Measurements from ENCODE around the gene ANKLE2. TPM values are rescaled to one million over a fixed set of nuclear protein-coding genes. Genes with fewer than 3 reads are reported as not detected.

The ANKLE2 gene
- total and polyA plus RNA-seq, 2 of the 8 experiments (the other 6 are each of a cell fraction or from before 2014, with no cell fraction given) = 41.0 to 64.9 TPM

DNA sequence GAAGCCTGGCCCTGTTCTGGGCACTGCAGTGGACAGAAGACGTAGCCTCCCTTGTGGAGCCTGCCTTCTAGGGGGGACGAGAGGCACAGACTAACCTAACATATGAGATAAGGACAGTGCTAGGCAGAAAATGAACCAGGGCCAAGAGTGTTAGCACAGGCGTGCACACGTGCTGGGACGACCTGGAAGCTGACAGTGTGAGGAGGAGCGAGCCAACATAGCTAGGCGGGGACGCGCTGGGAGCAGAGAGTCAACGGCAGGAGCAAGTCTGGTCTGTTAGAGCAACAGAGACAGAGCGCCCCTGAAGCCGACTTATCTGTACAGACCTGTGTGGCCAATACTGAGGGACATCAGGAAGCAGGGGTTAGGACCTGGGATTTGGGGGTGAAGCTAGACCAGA lies 66.2 kb downstream of the ANKLE2 start:
- no peak for TF ChIP-seq CHD1 (IDR thresholded peaks at IDR 0.05; ENCODE audit: low read depth, low read length)
- TF ChIP-seq FOSL1 (IDR thresholded peaks at IDR 0.05; ENCODE audit: insufficient read depth, low read depth, low read length) = no peak
- no peak for TF ChIP-seq SRF (IDR thresholded peaks at IDR 0.05; ENCODE audit: low read depth, low read length)
- no peak for TF ChIP-seq MAFK (IDR thresholded peaks at IDR 0.05; ENCODE audit: low read depth, low read length)
- TF ChIP-seq CEBPB (IDR thresholded peaks at IDR 0.05; ENCODE audit: low read depth, low read length) = no peak
- no peak for TF ChIP-seq KDM5A (IDR thresholded peaks at IDR 0.05; ENCODE audit: low read length)
- no peak for TF ChIP-seq POLR2A (IDR thresholded peaks at IDR 0.05; ENCODE audit: control extremely low read depth in 1 of 2, low read depth in 2 of 2, low read length in 2 of 2)
- TF ChIP-seq SUZ12 (IDR thresholded peaks at IDR 0.05; ENCODE audit: low read length) = no peak
- TF ChIP-seq NRF1 (IDR thresholded peaks at IDR 0.05; ENCODE audit: low read depth, low read length) = no peak
- TF ChIP-seq JUN (IDR thresholded peaks at IDR 0.05; ENCODE audit: low read depth, low read length) = no peak
- TF ChIP-seq, protein P1, sequence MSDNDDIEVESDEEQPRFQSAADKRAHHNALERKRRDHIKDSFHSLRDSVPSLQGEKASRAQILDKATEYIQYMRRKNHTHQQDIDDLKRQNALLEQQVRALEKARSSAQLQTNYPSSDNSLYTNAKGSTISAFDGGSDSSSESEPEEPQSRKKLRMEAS (IDR thresholded peaks at IDR 0.05) = no peak
- Histone ChIP-seq H2BK12ac (ENCODE audit: low read depth, low read length) (no peak overlapping the region), H3K4me3 (ENCODE audit: extremely low read depth in 1 of 4, insufficient read depth in 2 of 4, low read depth in 3 of 4, low read length in 4 of 4) (no peak overlapping the region), H3K27ac (ENCODE audit: low read depth, low read length) (no peak overlapping the region), H3K4ac (replicated peaks; ENCODE audit: insufficient read length, low read depth, low read length) (no peak overlapping the region), H2BK5ac (ENCODE audit: low read depth, low read length) (no peak overlapping the region), H3K9ac (replicated peaks in 1 of 4; ENCODE audit: extremely low read depth in 1 of 4, low read depth in 3 of 4, low read length in 3 of 4) (no peak overlapping the region; a peak in 1 of 7 replicates), H3K36me3 (ENCODE audit: control insufficient read depth in 2 of 4, insufficient read depth in 4 of 4, low read length in 3 of 4) (peaks cover 4 to 18% (median 14%) of the 10 kb centered on the region in 4 experiments; a peak in 5 of 8 replicates), H3K79me1 (ENCODE audit: low read depth, low read length) (no peaks in the 10 kb centered on the region), H3K4me2 (ENCODE audit: insufficient read depth in 1 of 2, low read depth in 2 of 2, low read length in 2 of 2) (no peak overlapping the region), H2BK120ac (replicated peaks; ENCODE audit: low read depth, low read length) (no peak overlapping the region), H3K14ac (ENCODE audit: insufficient read length) (no peak overlapping the region), H4K20me1 (replicated peaks in 1 of 2; ENCODE audit: control insufficient read depth in 1 of 2, insufficient read depth in 2 of 2, low read length in 2 of 2) (peaks cover 2 to 3% of the 10 kb centered on the region in 2 experiments), H3K79me2 (ENCODE audit: control insufficient read depth in 1 of 2, insufficient read depth in 2 of 2, low read length in 2 of 2) (no peaks in the 10 kb centered on the region), H2BK15ac (ENCODE audit: low read length) (no peak overlapping the region), H3K27me3 (replicated peaks in 1 of 4; ENCODE audit: control insufficient read depth in 3 of 4, extremely low read depth in 1 of 4, insufficient read depth in 3 of 4, low read length in 3 of 4) (no peaks in the 10 kb centered on the region), H2BK20ac (ENCODE audit: low read length) (no peak overlapping the region), H4K8ac (ENCODE audit: extremely low read depth, insufficient read depth, low read length) (no peak overlapping the region), H3K56ac (replicated peaks; ENCODE audit: insufficient read length, low read depth, low read length) (no peak overlapping the region), H2AFZ (ENCODE audit: low read length) (no peak overlapping the region), H4K5ac (ENCODE audit: insufficient read length, low read depth, low read length) (no peak overlapping the region), H3K23me2 (ENCODE audit: low read depth, low read length) (no peaks in the 10 kb centered on the region), H3K4me1 (replicated peaks in 1 of 4; ENCODE audit: control insufficient read depth in 3 of 4, insufficient read depth in 4 of 4, low read length in 3 of 4) (no peaks in the 10 kb centered on the region), H4K91ac (replicated peaks; ENCODE audit: insufficient read length, low read length) (no peak overlapping the region), H2AK5ac (ENCODE audit: low read depth, low read length) (no peak overlapping the region), H3K9me3 (ENCODE audit: insufficient read depth in 2 of 2, low read depth in 1 of 2, low read length in 1 of 2) (no peaks in the 10 kb centered on the region), H3K18ac (ENCODE audit: extremely low read depth, low read length) (no peak overlapping the region), H3K23ac (ENCODE audit: insufficient read length) (no peak overlapping the region)
- WGBS, 2 experiments (ENCODE audit: extremely low coverage in 1 of 2, insufficient coverage in 1 of 2, insufficient read length in 1 of 2, insufficient replicate concordance in 2 of 2, low coverage in 1 of 2, low lambda C conversion rate in 2 of 2, missing lambda C conversion rate in 1 of 2) = 96% methylated on average over 12 of the region's 12 CpGs; no CpG with 5 or more reads in 1 of the 2 experiments
- ChIA-PET CTCF (ENCODE audit: partially characterized antibody) (interaction anchor here (1.2 kb wide), 1 partner anchor 71 kb away, joined by 3 read pairs; no protein-coding TSS in a partner anchor), POLR2A (ENCODE audit: partially characterized antibody) (interaction anchor here (1.0 to 3.6 kb wide), 4 partner anchors 8 to 127 kb away, joined by 3 to 17 read pairs (median 6); partner anchors contain the start of gene PGAM5)
- FAIRE-seq (no peak), DNase-seq (ENCODE audit: low read depth in 1 of 2, low spot score in 2 of 2) (no peak)

Measured in H1 (cell line).